DND-41 (cell line): ENCODE measurements around the gene STX2.

ENCODE experiments used
- ATAC-seq: fragments of 200-7000 bp; cut with Tn5 transposase; 3 replicates; pipeline ENCODE4 v1.9.1; 2021; ENCODE audit warnings: low read depth; ENCODE audit not compliant: insufficient read depth
- DNase-seq: peaks from one replicate; pipeline ENCODE4 v3.0.0-alpha.2; 2020
- H2AFZ ChIP-seq: 2 replicates; pipeline ENCODE4 v1.6.0; 2012; ENCODE audit warnings: low read depth, low read length
- H3K27ac ChIP-seq: 2 replicates; pipeline ENCODE4 v1.5.1; 2012; ENCODE audit warnings: low read length, inconsistent platforms
- H3K27me3 ChIP-seq: fragments of 200-600 bp; sonication (generic); 2 replicates; pipeline ENCODE4 v1.6.0; 2012; ENCODE audit warnings: low read length, mild to moderate bottlenecking, inconsistent platforms; ENCODE audit not compliant: insufficient read depth, poor library complexity
- H3K36me3 ChIP-seq: 2 replicates; pipeline ENCODE4 v1.5.1; 2012; ENCODE audit warnings: low read length, inconsistent platforms; ENCODE audit not compliant: insufficient read depth
- H3K4me1 ChIP-seq: 2 replicates; pipeline ENCODE4 v1.5.1; 2012; ENCODE audit warnings: mild to moderate bottlenecking, low read length; ENCODE audit not compliant: insufficient read depth
- H3K4me2 ChIP-seq: 2 replicates; pipeline ENCODE4 v1.6.0; 2012; ENCODE audit warnings: mild to moderate bottlenecking, moderate library complexity, low read length, inconsistent platforms; ENCODE audit not compliant: insufficient read depth
- H3K4me3 ChIP-seq, 2 experiments: fragments of 200-600 bp in 1 of 2; shearing (Covaris generic) in 1 of 2; 2 replicates each; pipeline ENCODE4 v1.5.1; 2012 to 2016; ENCODE audit warnings: inconsistent platforms in 2 of 2, low read length in 2 of 2, mild to moderate bottlenecking in 2 of 2, low read depth in 1 of 2, moderate library complexity in 1 of 2
- H3K79me2 ChIP-seq: 2 replicates; pipeline ENCODE4 v1.6.0; 2012; ENCODE audit warnings: low read length, inconsistent platforms; ENCODE audit not compliant: insufficient read depth
- H3K9ac ChIP-seq: 2 replicates; pipeline ENCODE4 v1.6.0; 2012; ENCODE audit warnings: low read depth, mild to moderate bottlenecking, inconsistent platforms, low read length, moderate library complexity
- H3K9me3 ChIP-seq: 2 replicates; pipeline ENCODE4 v1.5.1; 2012; ENCODE audit warnings: low read length, moderate library complexity, mild to moderate bottlenecking, inconsistent platforms; ENCODE audit not compliant: insufficient read depth, severe bottlenecking
- H4K20me1 ChIP-seq: 2 replicates; pipeline ENCODE4 v1.6.0; 2012; ENCODE audit warnings: low read length; ENCODE audit not compliant: insufficient read depth
- CTCF ChIP-seq: IDR thresholded peaks from 2 replicates; pipeline ENCODE4 v1.5.1; 2012; ENCODE audit warnings: borderline replicate concordance, low read length, moderate library complexity, mild to moderate bottlenecking; ENCODE audit not compliant: poor library complexity, severe bottlenecking; ENCODE audit errors: extremely low read depth
- EZH2 ChIP-seq: IDR thresholded peaks from 3 replicates; pipeline ENCODE4 v1.6.1; 2012; ENCODE audit warnings: borderline replicate concordance, low read depth, mild to moderate bottlenecking, moderate library complexity, low read length, inconsistent platforms; ENCODE audit not compliant: severe bottlenecking

STX2 gene

DNA sequence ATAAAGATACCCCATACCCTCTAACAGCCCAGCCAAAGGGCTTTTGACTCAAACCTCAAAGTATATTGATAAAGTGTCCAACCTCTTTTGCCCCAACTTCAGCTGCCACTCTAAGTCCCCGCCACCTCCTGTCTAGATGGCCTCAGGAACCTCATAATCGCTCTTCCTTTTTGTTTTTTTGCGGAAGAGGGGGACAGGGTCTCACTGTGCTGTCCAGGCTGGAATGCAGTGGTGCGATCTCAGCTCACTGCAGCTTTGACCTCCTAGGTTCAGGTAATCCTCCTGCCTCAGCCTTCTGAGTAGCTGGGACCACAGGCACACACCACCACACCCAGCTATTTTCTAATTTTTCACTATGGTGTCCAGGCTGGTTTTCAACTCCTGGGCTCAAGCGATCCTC lies 60.3 kb downstream of the STX2 start:
- H3K4me2 ChIP-seq = no peak overlapping the region
- no peaks in the 10 kb centered on the region for H4K20me1 ChIP-seq
- ATAC-seq (no peak), DNase-seq (no peak)
- TF ChIP-seq CTCF = no peak
- no peak for TF ChIP-seq EZH2
- H3K79me2 ChIP-seq = no peaks in the 10 kb centered on the region
- H3K27me3 ChIP-seq = no peaks in the 10 kb centered on the region
- no peak overlapping the region for H3K9ac ChIP-seq
- no peak overlapping the region for H3K4me3 ChIP-seq
- no peaks in the 10 kb centered on the region for H3K9me3 ChIP-seq
- no peaks in the 10 kb centered on the region for H3K4me1 ChIP-seq
- no peak overlapping the region for H2AFZ ChIP-seq
- H3K36me3 ChIP-seq = peaks cover 3% of the 10 kb centered on the region; the same call in 1 of the 2 replicates
- H3K27ac ChIP-seq = no peak overlapping the region

GRCh38 chr12:130776857-130777339 lies 62.2 kb downstream of the STX2 start:
- no peak overlapping the region for H3K4me2 ChIP-seq
- no peak overlapping the region for H3K9ac ChIP-seq
- H3K79me2 ChIP-seq = no peaks in the 10 kb centered on the region
- ATAC-seq = no peak
- H3K36me3 ChIP-seq = 0 out of 2 replicates have a peak, but pooled peaks cover 3% of the 10 kb centered on the region
- TF ChIP-seq EZH2 = no peak
- no peak for TF ChIP-seq CTCF
- H2AFZ ChIP-seq = no peak overlapping the region
- DNase-seq = no peak
- no peak overlapping the region for H3K4me3 ChIP-seq
- H3K27ac ChIP-seq = no peak overlapping the region
- H3K4me1 ChIP-seq = no peaks in the 10 kb centered on the region
- H4K20me1 ChIP-seq = no peaks in the 10 kb centered on the region
- no peaks in the 10 kb centered on the region for H3K27me3 ChIP-seq
- H3K9me3 ChIP-seq = no peaks in the 10 kb centered on the region

DNA sequence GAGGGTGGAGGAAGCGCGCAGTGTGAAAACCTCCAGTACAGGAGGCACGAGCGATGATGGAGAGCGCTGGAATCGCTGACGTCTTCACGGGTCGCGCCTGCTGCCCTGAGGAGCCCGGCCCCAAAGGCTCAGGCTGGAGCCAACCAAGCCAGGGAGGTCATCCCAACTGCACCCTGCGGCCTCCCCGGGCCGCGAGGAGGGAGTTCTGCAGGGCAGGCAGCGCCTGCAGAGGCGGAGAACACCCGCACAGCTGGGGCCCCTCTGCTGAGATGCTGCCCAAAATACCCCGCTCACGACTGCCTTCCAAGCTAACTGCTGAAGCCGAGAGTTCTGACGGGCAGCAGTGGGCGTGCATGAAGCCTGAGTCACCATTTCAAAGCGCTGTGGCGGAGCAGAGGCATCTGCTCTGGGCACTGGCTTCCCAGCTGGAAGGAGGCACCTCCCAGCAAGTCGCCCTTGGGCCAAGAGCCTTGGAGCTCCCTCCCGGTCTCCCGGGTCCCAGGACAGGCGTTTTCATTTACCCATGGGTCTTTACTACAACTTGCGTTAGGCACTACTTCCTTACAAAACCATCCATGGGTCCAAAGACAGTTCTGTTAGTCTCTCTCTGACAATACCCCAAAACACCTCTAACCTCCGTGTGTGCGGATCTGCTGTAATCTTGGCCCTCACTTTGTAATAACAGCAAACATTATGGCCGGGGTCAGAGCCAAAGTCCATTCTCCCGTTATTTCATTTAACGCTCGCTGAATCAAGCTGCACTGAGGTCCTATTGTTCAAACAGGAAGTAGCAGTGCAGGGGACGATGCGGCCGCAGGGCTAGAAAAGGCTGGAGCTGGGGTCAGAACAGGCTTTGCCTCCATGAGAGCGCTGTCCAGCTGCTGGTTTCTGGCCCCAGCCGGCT lies 62.8 kb downstream of the STX2 start:
- Histone ChIP-seq H2AFZ (no peak overlapping the region), H4K20me1 (no peaks in the 10 kb centered on the region), H3K4me1 (no peaks in the 10 kb centered on the region), H3K27ac (no peak overlapping the region), H3K27me3 (no peaks in the 10 kb centered on the region), H3K79me2 (no peaks in the 10 kb centered on the region), H3K36me3 (no peaks in the 10 kb centered on the region), H3K9me3 (no peaks in the 10 kb centered on the region), H3K4me2 (no peak overlapping the region), H3K9ac (no peak overlapping the region), H3K4me3 (no peak overlapping the region)
- no peak for TF ChIP-seq EZH2
- DNase-seq = no peak
- no peak; the same call in 2 of the 3 replicates for ATAC-seq

DNA sequence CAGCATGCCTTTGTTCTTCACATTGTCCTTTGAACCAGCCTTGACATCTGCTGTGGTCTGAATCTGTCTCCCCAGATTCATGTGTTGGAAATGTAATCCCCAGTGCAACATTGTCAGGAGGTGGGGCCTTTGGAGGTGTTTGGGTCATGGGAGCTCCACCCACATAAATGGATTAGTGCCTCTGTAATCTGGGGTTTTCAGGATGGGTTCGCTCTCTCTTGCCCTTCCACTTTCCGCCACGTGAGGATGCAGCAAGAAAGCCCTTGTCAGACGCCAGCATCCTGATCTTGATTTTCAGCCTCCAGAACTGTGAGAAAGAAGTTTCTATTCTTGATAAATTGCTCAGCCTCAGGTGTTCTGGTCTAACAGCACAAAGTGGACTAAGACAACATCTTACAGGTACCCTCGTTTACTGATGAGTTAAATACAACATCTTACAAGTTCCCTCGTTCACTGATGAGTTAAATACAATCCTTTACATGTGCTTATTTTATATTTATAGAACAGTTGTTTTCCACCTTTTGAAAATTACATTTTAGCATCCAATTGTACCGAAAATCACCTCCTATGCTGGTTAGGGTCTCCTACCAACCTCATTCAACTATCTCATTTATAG lies 68.5 kb downstream of the STX2 start:
- Histone ChIP-seq H3K36me3 (no peaks in the 10 kb centered on the region), H3K4me1 (no peaks in the 10 kb centered on the region), H3K27me3 (no peaks in the 10 kb centered on the region), H3K4me2 (no peak overlapping the region), H3K9me3 (no peaks in the 10 kb centered on the region), H4K20me1 (no peaks in the 10 kb centered on the region), H3K4me3 (no peak overlapping the region), H3K9ac (no peak overlapping the region), H3K79me2 (no peaks in the 10 kb centered on the region), H2AFZ (no peak overlapping the region), H3K27ac (no peak overlapping the region)
- ATAC-seq = no peak
- no peak for DNase-seq
- no peak for TF ChIP-seq CTCF
- no peak for TF ChIP-seq EZH2
